Measurements from ENCODE around the gene SLC35A3.

GRCh38 chr1:100037656-100037926 lies 67.8 kb downstream of the SLC35A3 start:
- no peak for TF ChIP-seq CTCF (IDR thresholded peaks at IDR 0.05; ENCODE audit: borderline replicate concordance, extremely low read depth, low read length, poor library complexity, severe bottlenecking)
- TF ChIP-seq EZH2 (IDR thresholded peaks at IDR 0.05; ENCODE audit: borderline replicate concordance, low read depth, low read length, severe bottlenecking): no peak
